Neuronal stem cell (in vitro differentiated cells): ENCODE data around the gene GRAP2.
A peak's percentile ranks its signal among the peaks of the same experiment; 100 is the strongest.

Source experiments
- DNase-seq: peaks from one replicate; pipeline ENCODE4 v3.0.0-alpha.2; 2013; ENCODE audit warnings: low spot score
- H2AFZ ChIP-seq: one replicate; pipeline ENCODE4 v1.6.1; 2013; ENCODE audit warnings: mild to moderate bottlenecking, low read length, inconsistent platforms
- H2AK5ac ChIP-seq: 2 replicates; pipeline ENCODE4 v1.6.1; 2013; ENCODE audit warnings: low read depth, mild to moderate bottlenecking, inconsistent platforms, low read length, moderate library complexity, mixed read lengths
- H2BK120ac ChIP-seq: 2 replicates; pipeline ENCODE4 v1.6.1; 2013; ENCODE audit warnings: low read depth, mild to moderate bottlenecking, inconsistent platforms, low read length, moderate library complexity, mixed read lengths
- H2BK12ac ChIP-seq: one replicate; pipeline ENCODE4 v1.6.1; 2013; ENCODE audit warnings: low read length, inconsistent platforms
- H2BK15ac ChIP-seq: 2 replicates; pipeline ENCODE4 v1.6.1; 2013; ENCODE audit warnings: mild to moderate bottlenecking, low read length, inconsistent platforms, mixed read lengths
- H2BK5ac ChIP-seq: one replicate; pipeline ENCODE4 v1.6.1; 2013; ENCODE audit warnings: inconsistent platforms, mild to moderate bottlenecking, low read length, moderate library complexity
- H3K14ac ChIP-seq: one replicate; pipeline ENCODE4 v1.6.1; 2013; ENCODE audit warnings: low read length, inconsistent platforms
- H3K18ac ChIP-seq: 2 replicates; pipeline ENCODE4 v1.6.1; 2013; ENCODE audit warnings: low read length, inconsistent platforms
- H3K23ac ChIP-seq: 2 replicates; pipeline ENCODE4 v1.6.1; 2013; ENCODE audit warnings: low read depth, mild to moderate bottlenecking, mixed read lengths, low read length, inconsistent platforms; ENCODE audit not compliant: poor library complexity
- H3K27ac ChIP-seq: replicated peaks from 3 replicates; pipeline ENCODE4 v1.5.1; 2013; ENCODE audit warnings: low read length, inconsistent platforms
- H3K27me3 ChIP-seq, 3 experiments: 2 replicates each; pipeline ENCODE4 v1.6.1; 2013; ENCODE audit warnings: low read length in 3 of 3, mild to moderate bottlenecking in 2 of 3, inconsistent platforms in 1 of 3, low read depth in 1 of 3, mixed read lengths in 1 of 3, moderate library complexity in 1 of 3; ENCODE audit not compliant: control insufficient read depth in 3 of 3, insufficient read depth in 3 of 3
- H3K36me3 ChIP-seq, 2 donors: replicated peaks in 1 of 2; 2 replicates each; pipeline ENCODE4 v1.6.1; 2013; ENCODE audit warnings: low read length in 2 of 2; ENCODE audit not compliant: control insufficient read depth in 2 of 2, insufficient read depth in 2 of 2
- H3K4ac ChIP-seq: 2 replicates; pipeline ENCODE4 v1.6.1; 2013; ENCODE audit warnings: inconsistent platforms, mild to moderate bottlenecking, low read length, moderate library complexity
- H3K4me1 ChIP-seq, 2 donors: 1 replicate in 1 of 2; 2 replicates in 1 of 2; pipeline ENCODE4 v1.6.1; 2013; ENCODE audit warnings: low read length in 2 of 2, low read depth in 1 of 2; ENCODE audit not compliant: control insufficient read depth in 2 of 2, insufficient read depth in 1 of 2
- H3K4me2 ChIP-seq: one replicate; pipeline ENCODE4 v1.6.1; 2013; ENCODE audit warnings: mild to moderate bottlenecking, low read length, inconsistent platforms; ENCODE audit not compliant: insufficient read depth, poor library complexity, severe bottlenecking
- H3K4me3 ChIP-seq, 2 donors: 2 replicates each; pipeline ENCODE4 v1.5.1; 2013; ENCODE audit warnings: low read length in 2 of 2, mild to moderate bottlenecking in 2 of 2, inconsistent platforms in 1 of 2, moderate library complexity in 1 of 2
- H3K79me1 ChIP-seq: one replicate; pipeline ENCODE4 v1.6.1; 2013; ENCODE audit warnings: low read depth, mild to moderate bottlenecking, inconsistent platforms, low read length, moderate library complexity
- H3K9ac ChIP-seq: one replicate; pipeline ENCODE4 v1.6.1; 2013; ENCODE audit warnings: mild to moderate bottlenecking, low read depth, low read length, inconsistent platforms; ENCODE audit not compliant: poor library complexity
- H3K9me3 ChIP-seq, 2 donors: replicated peaks in 1 of 2; 2 replicates each; pipeline versions ENCODE3 to v1.6.1; 2013; ENCODE audit warnings: low read length in 2 of 2, mild to moderate bottlenecking in 2 of 2, inconsistent platforms in 1 of 2, low read depth in 1 of 2, mixed read lengths in 1 of 2, moderate library complexity in 1 of 2; ENCODE audit not compliant: control insufficient read depth in 2 of 2, insufficient read depth in 1 of 2
- H4K8ac ChIP-seq: one replicate; pipeline ENCODE4 v1.6.1; 2013; ENCODE audit warnings: low read depth, mild to moderate bottlenecking, inconsistent platforms, low read length, moderate library complexity
- H4K91ac ChIP-seq: one replicate; pipeline ENCODE4 v1.6.1; 2013; ENCODE audit warnings: low read length, low read depth, mild to moderate bottlenecking, inconsistent platforms; ENCODE audit not compliant: poor library complexity
- WGBS, 2 donors: extraction: QIAGEN DNeasy Blood & Tissue Kit; methylation state at CpG; one replicate each; pipeline ENCODE4 v1.1.7; 2013; ENCODE audit warnings: missing lambda C conversion rate in 2 of 2, mixed read lengths in 1 of 2; ENCODE audit not compliant: insufficient read length in 2 of 2, insufficient replicate concordance in 1 of 2; ENCODE audit errors: extremely low coverage in 2 of 2; 5-methylcytosine and 5-hydroxymethylcytosine counted together

Gene GRAP2

DNA sequence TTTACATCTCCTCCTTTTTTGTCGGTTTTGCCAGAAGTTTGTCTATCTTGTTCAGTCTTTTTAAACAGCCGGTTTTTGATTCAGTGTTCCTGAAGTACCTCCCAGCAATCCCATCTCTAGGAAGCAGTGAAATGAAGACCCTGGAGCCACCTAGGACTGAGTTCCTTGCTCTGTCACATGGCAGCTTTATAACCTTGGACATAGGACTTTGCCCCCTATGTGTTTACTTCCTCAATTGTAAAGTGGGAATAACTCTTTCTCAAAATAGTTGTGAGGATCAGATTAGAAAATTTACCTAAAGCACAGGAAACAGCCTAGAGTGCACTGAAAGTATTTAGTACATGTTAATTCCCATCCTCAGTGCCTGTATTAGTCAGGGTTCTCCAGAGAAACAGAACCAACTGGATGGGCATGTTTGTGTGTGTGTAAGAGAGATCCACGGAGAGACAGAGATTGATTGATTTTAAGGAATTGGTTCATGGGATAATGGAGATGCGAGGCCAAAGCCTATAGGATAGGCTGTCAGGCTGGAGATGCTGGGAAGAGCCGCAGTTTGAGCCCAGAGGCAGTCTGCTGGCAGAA, 113.9 kb downstream of the GRAP2 start:
- WGBS, 2 donors: no CpG with 5 or more reads among the region's 5 CpGs
- Histone ChIP-seq H2AK5ac (no peak overlapping the region), H3K4me1 (peaks cover 3 to 8% of the 10 kb centered on the region in 2 donors), H3K27me3 (peaks cover 0 to 10% (median 0%) of the 10 kb centered on the region in 3 experiments), H3K9ac (no peak overlapping the region), H3K79me1 (no peaks in the 10 kb centered on the region), H3K18ac (no peak overlapping the region), H3K14ac (no peak overlapping the region), H3K36me3 (no peaks in the 10 kb centered on the region), H3K23ac (no peak overlapping the region), H2AFZ (no peak overlapping the region), H2BK12ac (no peak overlapping the region), H3K9me3 (no peaks in the 10 kb centered on the region), H2BK5ac (no peak overlapping the region), H3K4me3 (no peak overlapping the region), H4K8ac (no peak overlapping the region), H2BK15ac (no peak overlapping the region), H3K4me2 (no peak overlapping the region), H3K27ac (no peak overlapping the region), H2BK120ac (no peak overlapping the region), H3K4ac (no peak overlapping the region), H4K91ac (no peak overlapping the region)
- DNase-seq: no peak

DNA sequence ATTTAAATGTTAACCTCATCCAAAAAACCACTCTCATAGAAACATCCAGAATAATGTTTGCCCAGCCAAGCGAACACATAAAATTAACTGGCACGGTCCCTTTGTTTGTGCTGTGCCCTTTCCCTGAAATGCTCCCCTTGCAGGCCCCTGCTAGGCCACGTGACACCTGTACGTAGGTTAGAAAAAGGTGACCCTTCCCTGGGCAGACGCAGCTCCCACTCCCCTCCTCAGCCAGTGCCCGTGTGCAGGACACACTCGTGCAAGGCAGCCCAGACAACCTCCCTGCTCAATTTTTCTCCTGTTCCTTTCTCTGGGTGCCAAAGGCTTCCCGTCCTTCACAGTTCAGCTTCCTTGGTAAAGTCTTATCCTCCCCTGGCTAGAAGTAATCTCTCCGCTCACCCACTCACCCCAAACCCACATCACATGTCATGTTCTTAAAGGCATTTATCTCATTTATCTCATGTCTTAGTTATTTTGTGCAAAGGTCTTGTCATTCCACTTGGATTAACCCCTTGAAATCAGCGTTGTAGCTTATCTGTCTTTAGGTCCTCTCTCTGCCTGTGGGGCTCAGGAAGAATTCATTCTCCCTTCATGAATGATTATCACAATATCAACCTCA, 114.6 kb downstream of the GRAP2 start:
- H2BK120ac ChIP-seq: no peak overlapping the region
- H4K91ac ChIP-seq: no peak overlapping the region
- H3K18ac ChIP-seq: no peak overlapping the region
- peaks cover 0 to 1% of the 10 kb centered on the region in 2 donors for H3K4me1 ChIP-seq
- no peak overlapping the region for H2BK15ac ChIP-seq
- no peak overlapping the region for H3K27ac ChIP-seq
- DNase-seq: no peak
- H2BK12ac ChIP-seq: no peak overlapping the region
- H2AFZ ChIP-seq: no peak overlapping the region
- no peaks in the 10 kb centered on the region for H3K36me3 ChIP-seq
- H3K9ac ChIP-seq: no peak overlapping the region
- H4K8ac ChIP-seq: no peak overlapping the region
- no peak overlapping the region for H3K23ac ChIP-seq
- H3K9me3 ChIP-seq: no peaks in the 10 kb centered on the region
- H3K79me1 ChIP-seq: no peaks in the 10 kb centered on the region
- no CpG with 5 or more reads among the region's 10 CpGs for WGBS, 2 donors
- H2BK5ac ChIP-seq: no peak overlapping the region
- no peak overlapping the region for H2AK5ac ChIP-seq
- H3K14ac ChIP-seq: no peak overlapping the region
- H3K4me3 ChIP-seq: no peak overlapping the region
- no peak overlapping the region for H3K4me2 ChIP-seq
- peaks cover 0 to 6% (median 0%) of the 10 kb centered on the region in 3 experiments for H3K27me3 ChIP-seq
- no peak overlapping the region for H3K4ac ChIP-seq

DNA sequence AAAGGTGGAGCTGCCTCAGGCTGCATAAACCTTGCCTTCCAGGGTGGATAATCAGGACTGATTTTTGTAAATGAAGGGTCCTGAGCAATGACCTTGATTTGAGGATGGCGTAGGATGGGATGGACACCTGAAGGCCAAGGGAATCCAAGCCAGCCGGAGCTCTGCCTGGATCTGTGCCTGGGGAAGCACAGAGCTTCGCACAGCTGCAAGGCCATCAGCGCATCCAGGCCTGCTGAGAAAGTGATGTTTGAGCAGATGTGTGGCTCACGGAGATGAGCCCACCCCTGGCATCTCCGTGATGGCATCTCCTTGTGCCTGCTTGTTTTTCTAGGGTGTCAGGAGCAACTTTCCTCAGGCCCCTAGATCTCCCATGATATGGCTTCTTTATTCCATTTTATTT, 117.2 kb downstream of the GRAP2 start:
- WGBS, 2 donors: no CpG with 5 or more reads among the region's 6 CpGs
- H3K27me3 ChIP-seq: peaks cover 0 to 10% (median 0%) of the 10 kb centered on the region in 3 experiments

DNA sequence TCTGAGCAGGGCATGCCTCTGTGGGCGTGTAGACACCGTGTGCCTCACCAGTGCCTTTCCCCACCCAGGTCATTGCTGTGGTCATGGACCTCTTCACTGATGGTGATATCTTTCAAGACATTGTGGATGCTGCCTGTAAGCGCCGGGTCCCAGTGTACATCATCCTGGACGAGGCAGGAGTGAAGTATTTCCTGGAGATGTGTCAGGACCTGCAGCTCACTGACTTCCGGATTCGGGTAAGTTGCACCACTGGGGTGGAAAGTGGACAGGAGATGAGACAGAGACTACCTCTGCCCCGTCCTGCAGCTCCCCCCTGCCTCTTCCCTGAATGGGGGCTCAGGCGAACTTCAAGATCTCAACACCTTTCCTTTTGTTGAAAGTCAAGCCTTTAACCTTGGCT, 118.2 kb downstream of the GRAP2 start:
- H3K14ac ChIP-seq: no peak overlapping the region
- H3K4ac ChIP-seq: no peak overlapping the region
- no peak overlapping the region for H2AFZ ChIP-seq
- H2BK12ac ChIP-seq: peak overlapping the region; percentile 26
- H3K9ac ChIP-seq: no peak overlapping the region
- no peaks in the 10 kb centered on the region for H3K79me1 ChIP-seq
- H3K27me3 ChIP-seq: peaks cover 0 to 20% (median 0%) of the 10 kb centered on the region in 3 experiments
- H4K8ac ChIP-seq: no peak overlapping the region
- no peak overlapping the region for H3K4me2 ChIP-seq
- H3K23ac ChIP-seq: peak overlapping the region; percentile 40
- no peak overlapping the region for H4K91ac ChIP-seq
- peak overlapping the region; percentile 38 for H2AK5ac ChIP-seq
- no peaks in the 10 kb centered on the region for H3K36me3 ChIP-seq
- H3K9me3 ChIP-seq: no peaks in the 10 kb centered on the region
- peak overlapping the region; percentile 69 for H2BK15ac ChIP-seq
- H2BK120ac ChIP-seq: no peak overlapping the region
- no peak for DNase-seq
- H3K4me1 ChIP-seq: peaks cover 5 to 7% of the 10 kb centered on the region in 2 donors
- H2BK5ac ChIP-seq: no peak overlapping the region
- H3K27ac ChIP-seq: no peak overlapping the region
- H3K4me3 ChIP-seq: no peak overlapping the region
- WGBS, 2 donors: no CpG with 5 or more reads among the region's 9 CpGs
- no peak overlapping the region for H3K18ac ChIP-seq

More for the DNA sequence above, 117.2 kb downstream of the GRAP2 start:
- H3K4me2 ChIP-seq: no peak overlapping the region
- no peaks in the 10 kb centered on the region for H3K79me1 ChIP-seq
- no peak overlapping the region for H3K23ac ChIP-seq
- no peak overlapping the region for H3K18ac ChIP-seq
- H3K9me3 ChIP-seq: no peaks in the 10 kb centered on the region
- H2BK120ac ChIP-seq: no peak overlapping the region
- no peak overlapping the region for H2BK12ac ChIP-seq
- no peak overlapping the region for H3K27ac ChIP-seq
- H3K4me3 ChIP-seq: no peak overlapping the region
- H2AFZ ChIP-seq: no peak overlapping the region
- no peak overlapping the region for H3K9ac ChIP-seq
- H4K91ac ChIP-seq: no peak overlapping the region
- H3K14ac ChIP-seq: no peak overlapping the region
- no peak for DNase-seq
- no peak overlapping the region for H3K4ac ChIP-seq
- no peak overlapping the region for H4K8ac ChIP-seq
- no peaks in the 10 kb centered on the region for H3K36me3 ChIP-seq
- H2BK15ac ChIP-seq: no peak overlapping the region
- no peak overlapping the region for H2AK5ac ChIP-seq
- H3K4me1 ChIP-seq: peaks cover under 1 to 2% of the 10 kb centered on the region in 2 donors
- no peak overlapping the region for H2BK5ac ChIP-seq
